HG03064 (cell line): ENCODE results near the gene TENM3.

Experiments
- ATAC-seq: cut with Tn5 transposase; IDR thresholded peaks from one replicate; pipeline ENCODE4 v1.9.1; 2021; ENCODE audit warnings: low read depth; ENCODE audit not compliant: unreplicated experiment

Gene TENM3

DNA sequence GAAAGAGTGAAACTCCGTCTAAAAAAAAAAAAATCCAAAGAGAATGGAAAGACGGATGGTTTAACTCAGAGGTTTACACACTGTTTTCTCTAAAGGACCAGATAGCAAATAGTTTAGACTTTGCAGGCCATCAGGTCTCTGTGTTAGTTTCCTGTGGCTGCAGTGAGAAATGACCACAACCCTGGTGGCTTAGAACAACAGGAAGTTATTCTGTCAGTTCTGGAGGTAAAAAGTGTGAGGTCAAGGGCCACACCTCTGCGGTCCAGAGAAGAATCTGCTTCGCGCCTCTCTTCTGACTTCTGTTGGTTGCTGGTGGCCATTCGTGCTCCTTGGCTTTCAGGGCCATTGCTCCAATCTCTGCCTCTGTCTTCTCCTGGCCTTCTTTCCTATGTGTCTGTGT is 76.9 kb downstream of the TENM3 start:
- ATAC-seq = no peak

DNA sequence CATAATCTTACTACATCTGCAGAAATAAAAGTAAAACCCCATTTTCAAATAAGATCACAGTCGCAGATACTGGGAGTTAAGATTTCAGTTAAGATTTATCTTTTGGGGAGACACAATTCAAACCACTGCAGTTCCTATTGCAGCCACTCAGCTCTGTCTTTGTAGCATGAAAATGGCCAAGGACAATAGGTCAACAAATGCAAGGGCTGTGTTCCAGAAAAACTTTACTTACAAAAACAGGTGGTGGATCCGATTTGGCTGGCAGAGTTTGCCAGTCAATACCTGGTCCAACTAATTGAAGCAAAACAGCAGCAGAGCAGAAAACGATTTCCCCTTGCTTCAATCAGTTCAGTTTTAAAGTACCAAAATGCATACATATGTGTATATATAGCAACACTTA is 77.4 kb downstream of the TENM3 start:
- ATAC-seq = no peak

DNA sequence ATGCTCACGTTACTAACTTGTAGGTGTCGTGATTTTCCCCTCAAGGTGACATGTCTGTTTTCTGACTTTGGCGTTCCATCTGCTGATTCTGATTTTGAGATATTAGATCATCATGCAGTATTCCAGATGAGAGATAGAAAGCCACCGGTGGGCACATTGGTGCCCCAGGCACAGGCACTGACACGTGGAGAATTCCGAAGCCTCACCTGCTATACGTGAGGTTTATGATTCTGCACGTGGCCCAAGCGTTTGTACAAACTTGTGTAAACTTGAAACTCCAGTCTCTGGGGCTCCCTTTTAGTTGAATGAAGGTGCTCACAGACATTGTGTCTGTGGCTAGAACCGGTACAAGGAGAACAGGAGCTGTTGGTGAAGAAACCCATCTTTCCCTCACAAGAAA is 81.1 kb downstream of the TENM3 start:
- ATAC-seq = no peak

DNA sequence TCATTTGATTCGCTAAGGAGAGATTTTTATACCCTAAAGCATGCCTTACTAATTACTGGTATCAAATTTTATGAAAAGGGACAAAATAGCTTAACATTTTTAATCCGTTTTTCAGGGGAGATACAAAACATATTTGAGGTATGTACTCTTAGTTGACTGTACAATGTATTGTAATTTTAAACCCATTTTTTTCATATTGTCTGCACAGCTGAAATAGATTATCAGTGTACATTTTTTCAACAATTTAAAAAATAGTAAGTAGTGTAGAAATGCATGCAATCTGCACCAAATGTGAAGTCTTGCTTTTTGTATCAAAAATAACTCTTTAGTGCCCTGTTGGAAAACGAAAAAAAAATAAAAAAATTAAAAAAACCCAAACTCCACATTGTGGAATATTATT is 82.2 kb downstream of the TENM3 start:
- no peak for ATAC-seq

DNA sequence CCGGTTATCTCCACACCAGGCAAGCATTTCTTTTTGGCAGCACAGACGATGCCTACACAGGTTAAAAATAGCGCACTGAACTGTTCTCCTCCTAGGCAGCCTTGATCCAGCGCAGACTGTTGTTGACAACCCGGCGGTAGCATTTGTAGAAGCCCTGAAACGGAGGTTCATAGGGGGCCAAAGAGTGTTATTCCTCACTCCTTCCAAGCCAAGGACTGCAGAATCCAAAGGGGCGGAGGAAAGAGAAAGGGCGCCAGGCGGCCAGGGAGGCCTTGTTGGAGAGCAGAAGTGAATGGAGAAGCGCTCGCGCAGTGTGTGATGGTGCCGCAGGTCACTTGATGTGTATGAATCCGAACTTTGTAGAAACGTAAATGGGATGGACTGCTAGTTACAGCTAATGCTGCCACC is 82.7 kb downstream of the TENM3 start:
- no peak for ATAC-seq

DNA sequence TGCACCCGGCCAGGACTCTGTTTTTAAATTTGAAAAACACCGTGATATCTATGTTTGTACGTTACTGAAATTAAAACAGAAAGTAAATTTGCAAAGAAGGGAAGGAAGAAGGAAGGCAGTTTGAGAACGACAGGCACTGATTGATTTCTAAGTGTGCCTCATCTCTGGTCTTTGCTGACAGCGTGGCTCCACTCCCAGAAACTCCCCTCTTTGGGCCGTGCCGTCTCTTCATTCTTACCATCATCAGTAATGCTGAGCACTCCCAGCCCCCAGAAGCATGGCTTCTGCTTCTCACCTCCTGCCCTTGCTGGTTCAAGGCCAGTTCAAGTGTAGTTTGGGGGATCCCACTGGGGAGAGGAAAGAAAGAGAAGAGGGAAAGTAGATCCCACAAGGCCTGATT is 85.3 kb downstream of the TENM3 start:
- no peak for ATAC-seq

DNA sequence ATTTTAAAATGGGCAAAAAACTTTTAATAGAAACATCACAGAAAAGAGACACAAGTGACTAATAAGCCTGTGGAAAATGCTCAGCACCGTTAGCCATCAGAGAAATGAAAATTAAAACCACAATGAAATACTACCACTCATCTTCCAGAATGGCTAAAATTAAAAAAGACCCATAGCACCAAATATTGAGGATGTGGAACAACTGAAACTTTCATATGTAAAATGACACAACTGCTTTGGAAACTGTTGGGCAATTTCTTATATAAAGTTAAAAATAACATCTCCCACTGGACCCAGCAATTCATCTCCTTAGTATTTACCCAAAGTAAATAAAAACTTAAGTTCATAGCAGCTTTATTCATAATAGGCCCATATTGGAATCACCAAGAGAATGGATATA is 94.2 kb downstream of the TENM3 start:
- ATAC-seq = no peak

DNA sequence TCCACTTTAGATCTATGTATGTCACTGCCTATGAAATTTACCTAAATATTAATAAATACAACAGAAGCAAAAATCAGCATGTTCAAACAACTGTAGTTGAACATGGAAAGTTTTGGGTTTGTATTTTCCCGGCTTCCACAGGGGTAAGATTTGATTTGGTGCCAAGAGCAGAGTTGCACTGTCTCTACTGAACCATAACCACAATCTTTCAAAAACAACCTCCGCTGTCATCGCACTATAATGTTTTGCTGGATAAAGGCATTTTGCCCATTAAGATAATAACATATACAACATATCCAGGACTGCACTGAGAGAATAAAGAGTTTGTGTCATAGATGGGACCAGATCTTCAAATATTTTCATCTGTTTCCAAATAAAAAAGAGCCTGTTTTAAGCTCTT is 94.9 kb downstream of the TENM3 start:
- no peak for ATAC-seq

DNA sequence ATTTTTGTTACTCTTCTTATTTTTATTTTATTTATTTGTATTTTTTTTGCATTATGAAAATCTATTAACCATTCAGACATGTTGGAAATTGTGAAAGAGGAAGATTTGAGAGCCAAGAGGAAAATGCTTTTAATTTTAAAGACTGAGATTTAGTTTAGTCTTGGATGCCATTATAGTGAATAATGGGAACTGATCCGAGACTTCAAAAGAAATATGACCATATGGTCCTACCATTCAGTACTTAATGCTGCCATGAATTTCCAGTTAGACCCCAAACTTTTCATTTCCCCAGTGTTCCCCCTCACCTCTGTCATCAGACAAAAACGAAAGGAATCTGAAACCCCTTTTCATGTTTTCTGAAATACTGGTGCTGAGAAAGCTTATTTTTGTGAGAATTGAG is 95.5 kb downstream of the TENM3 start:
- ATAC-seq = no peak

DNA sequence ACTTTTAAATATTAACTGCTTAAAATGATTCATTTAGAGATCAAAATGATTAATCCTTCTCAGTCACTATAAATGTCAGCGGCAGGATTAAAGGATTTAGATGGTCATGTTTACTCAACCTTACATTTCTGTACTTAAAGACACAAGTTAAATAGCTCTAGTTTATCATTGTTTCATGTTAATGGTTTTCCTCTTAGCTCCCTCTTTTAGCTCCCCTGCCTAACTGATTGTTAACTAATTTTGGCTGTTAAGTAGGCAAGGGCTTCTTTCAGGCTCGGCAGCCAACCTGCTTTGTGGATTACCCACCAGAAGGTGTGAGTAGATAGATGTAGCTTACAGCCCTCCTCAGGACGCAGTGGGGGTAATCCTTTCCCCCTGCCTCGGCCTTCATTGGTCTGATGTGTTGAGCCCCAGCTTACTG is 96.0 kb downstream of the TENM3 start:
- ATAC-seq = no peak

DNA sequence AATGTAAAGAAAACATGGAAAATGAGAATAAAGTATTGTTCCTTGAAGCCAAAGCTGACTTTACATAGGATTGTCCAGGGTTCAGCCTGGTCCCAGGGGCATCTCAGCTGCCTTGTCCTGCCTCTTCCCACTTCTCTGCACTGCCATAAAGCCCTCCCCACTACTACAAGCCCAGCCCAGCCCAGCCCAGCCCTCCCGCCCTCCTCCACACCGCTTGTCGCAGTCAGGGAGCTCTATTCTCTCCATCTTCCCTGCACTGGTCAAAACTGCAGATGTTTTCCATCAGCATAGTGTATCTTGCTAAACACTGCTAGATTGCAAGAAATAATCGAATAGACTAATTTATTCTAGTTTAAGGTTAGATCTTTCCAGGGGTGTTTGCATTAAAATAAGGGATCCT is 100.3 kb downstream of the TENM3 start:
- ATAC-seq = no peak

DNA sequence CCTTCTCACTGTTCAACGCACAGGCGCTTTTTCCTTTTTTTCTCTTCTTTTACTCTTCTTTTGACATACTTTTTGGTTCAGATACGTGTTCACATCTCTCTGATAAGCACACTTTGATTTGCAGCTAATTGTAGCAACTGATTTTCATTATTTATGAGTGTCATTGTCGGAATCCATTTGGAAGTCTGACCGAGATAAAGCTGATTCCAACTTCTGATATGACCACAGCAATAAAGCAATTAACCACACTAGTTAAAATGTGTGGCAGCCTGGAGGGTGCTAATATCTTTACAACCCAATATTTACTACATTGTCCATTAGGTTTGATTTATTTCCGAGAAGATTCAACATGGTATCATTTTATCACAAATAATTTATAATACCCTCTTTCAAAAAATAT is 101.8 kb downstream of the TENM3 start:
- ATAC-seq = no peak

DNA sequence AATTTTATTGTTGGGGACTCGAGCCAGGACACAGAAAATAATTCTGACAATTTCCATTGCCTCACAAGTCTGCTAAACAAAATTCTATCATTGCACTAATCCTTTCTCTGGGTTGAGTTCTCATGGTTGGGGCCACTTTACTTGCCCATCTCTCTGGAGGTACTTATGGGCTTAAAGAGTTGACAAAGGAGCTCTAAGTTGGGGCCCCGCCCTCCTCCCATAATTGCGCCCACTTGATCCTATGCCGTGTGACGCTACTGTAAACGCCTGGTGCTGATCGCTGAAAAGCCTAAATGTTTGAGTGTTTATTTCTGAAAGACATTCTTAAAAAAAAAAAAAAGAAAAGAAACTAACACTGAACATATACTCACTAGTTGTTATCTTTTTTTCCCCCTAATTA is 103.0 kb downstream of the TENM3 start:
- ATAC-seq = no peak

DNA sequence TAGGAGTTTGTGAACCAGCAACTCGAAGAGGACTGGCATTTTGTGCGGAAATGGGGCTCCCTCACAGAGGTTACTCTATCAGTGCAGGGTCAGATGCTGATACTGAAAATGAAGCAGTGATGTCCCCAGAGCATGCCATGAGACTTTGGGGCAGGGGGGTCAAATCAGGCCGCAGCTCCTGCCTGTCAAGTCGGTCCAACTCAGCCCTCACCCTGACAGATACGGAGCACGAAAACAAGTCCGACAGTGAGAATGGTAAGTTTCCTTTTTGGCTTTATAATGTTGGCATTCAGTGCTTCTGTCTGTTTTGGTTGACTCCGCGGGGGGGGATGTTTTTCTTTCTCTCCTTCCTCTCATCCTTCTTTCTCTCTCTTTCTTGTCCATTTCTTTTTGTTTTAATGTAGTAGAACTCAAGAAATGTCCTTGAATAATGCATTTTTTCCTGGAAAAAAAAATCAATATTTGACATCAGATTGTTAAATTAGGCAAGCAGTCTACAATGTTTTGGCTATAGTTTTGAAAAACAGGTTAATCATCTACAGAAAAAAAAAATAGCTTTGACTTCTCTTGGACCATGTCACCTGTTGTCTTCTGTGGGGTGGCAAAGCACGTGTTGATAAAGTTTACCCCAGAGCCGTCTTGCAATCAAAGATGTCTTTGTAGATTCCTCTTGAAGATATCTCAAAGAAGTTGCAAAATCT is 103.6 kb downstream of the TENM3 start:
- ATAC-seq = no peak

DNA sequence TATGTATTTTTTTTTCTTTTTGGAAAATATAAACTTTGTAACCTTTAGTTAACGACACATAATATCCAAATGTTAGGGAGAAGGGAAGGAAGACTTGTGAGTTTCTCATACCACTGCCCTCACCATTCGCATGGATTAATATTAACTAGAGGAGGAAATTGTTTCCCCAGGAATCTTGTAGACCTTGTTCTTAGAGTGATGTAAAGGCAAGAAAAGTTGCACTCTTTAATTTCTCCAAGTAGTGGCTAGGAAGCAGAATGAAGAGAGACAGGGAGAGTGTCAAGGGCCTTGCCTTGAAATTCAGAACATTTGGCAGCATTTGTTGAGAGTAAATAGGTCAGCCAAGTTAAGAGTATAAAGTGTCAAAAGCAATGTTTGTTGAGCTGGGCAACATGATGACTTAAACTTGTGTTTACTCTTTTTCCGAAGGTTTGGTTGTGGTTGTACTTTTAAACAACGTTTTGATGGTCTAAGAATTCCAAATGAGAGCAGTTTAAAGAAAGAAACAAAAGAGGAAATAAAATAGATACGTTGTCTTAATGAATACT is 105.7 kb downstream of the TENM3 start:
- no peak for ATAC-seq

DNA sequence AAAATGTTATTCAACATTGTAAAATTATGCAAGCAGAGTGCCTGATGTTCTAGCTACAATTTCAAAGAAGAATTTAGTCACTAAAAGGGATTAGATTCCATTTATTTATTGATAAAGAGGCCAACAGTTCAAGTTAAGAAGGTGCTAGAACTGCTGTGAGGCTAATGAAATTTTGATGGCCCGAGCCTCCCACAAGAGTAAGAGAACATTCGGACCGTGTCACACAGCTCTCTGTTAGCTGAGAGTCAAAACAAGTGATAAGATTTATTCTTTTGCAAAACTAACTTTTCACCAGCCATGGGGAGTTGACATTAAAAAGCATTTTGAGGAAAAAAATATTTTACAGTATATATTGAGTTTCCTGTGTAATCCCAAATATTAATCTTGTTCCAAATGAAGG is 106.8 kb downstream of the TENM3 start:
- no peak for ATAC-seq

DNA sequence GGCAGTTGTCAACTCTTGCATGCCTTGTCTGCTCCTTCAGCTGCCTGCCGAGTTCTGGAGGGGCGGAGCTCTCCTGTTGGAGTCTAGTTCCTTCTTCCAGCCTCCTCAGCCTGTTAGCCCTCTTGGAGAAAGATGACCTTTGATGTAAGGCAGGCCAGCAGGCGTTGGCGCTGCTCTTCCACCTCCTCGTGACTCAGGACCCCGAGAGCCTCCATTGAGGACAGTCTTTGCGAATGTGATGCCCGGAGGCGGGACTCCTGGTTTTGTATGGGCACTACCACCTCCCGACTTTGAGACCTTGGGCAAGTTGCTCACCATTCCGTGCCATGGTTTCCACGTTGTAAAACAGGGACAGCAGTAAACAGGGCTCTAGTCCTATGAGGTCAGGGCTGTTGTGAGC is 108.3 kb downstream of the TENM3 start:
- ATAC-seq = no peak

DNA sequence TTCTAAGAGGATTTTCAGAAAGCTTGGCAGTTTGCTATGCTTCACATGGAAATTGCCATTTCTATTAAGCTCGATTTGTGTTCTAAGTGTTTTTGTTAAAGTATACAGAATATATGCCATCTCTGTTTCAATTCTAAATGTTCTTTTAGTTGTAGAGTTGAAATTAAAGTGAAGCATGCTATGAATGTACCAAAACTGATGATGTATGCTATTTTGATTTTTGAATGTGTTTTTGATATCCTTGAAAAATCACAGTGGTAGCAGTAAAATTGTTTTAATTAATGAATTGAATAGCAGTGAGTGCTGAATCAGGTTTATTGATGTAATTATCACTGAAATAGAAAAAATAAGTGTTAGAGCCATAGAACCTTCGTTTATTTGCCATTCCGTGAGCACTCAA is 110.9 kb downstream of the TENM3 start:
- no peak for ATAC-seq

DNA sequence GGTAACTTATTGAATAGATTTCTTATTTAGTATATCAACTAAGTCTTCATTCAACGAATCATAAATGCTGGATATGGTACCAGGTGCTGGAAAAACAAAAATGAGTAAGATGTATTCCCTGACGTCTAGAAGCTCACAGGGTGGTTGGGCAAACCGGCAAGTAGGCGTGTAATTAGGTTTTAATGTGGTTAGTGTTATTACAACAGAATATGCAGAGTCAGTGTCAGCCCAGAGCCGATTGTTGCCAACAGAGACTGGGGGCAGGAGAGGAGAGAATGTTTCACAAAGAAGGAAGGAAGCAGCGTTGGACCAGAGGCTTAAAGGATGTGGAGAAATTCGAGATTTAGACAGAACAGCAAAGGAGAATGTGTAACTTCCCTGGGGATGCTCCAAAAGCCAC is 111.7 kb downstream of the TENM3 start:
- no peak for ATAC-seq

DNA sequence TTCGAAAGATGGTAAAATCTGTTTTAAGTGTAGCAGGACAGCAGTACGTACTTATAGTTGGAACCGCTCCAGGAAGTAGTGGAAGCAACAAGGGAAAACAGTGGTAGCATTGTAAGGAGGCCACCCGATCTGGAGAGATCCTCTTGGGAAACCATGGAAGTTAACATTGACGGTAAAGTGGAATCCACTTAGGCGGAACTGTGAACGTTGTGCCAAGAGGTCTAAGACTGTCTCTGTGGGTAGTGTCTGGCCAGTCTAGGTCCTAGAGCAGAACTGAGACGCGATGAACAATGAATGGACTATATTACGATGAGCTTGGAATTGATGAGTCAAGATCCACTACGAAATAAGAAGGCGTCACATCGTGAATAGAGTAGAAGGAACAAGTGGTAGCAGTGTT is 124.0 kb downstream of the TENM3 start:
- ATAC-seq = no peak

DNA sequence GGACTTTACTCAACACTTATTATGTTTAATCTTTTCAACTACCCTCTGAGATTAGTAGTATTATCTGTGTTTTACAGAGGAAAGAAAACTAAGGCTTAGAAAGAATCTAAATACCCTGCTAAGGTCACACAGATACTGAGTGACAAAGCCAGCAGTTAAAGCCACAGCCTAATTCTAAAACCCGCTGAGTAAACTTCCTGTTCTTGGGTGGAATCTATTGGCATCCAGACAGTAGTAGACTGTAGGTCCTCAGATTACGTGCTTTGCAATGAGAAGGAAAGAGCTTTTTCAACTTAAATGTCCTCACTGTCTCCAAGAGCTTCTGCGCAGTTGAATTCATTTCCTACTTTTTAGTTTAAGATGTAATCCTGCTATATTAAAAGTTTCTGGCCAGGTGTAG is 126.0 kb downstream of the TENM3 start:
- ATAC-seq = no peak

DNA sequence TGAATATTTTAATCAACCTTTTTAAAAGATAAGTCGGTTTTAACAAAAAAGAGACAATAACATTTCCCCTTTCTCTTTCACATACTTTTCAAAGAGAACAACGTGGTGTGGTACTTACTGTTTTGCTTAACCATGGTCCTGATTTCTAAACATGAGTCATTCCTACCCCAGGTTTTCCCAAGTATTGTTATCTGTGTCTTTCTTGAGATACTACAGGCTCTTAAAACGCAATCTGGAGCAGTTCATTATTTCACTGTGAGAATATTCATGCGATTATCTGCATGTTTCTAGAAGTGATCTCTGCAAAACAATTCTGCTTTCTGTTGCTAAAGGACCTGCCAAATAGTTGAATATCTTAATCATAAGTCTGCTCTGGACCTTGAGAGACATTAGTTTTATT is 127.3 kb downstream of the TENM3 start:
- no peak for ATAC-seq

DNA sequence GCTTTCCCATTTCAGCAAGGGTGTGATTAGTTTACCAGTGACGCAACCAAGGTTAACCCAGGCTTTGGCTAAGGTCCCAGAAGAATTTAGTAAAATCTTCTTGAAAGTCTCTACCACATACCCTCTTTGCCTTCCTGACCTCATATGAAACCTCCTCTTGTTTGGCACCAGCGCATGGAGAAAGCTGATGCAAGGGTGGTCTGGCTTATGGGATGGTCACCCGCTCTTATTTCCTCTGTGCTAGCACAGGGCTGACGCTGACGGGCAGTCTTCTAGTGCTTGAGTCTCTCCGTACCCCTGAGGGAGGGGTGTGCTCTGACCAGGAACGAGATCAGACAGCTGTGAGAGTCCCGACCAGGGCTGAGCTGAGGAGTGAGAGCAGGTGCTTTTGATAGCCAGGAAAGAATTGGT is 137.6 kb downstream of the TENM3 start:
- ATAC-seq = no peak
